ENCODE measurements around the gene TTLL5. TPM values are rescaled to one million over a fixed set of nuclear protein-coding genes. Genes with fewer than 3 reads are reported as not detected.

The TTLL5 gene
- total and polyA plus RNA-seq, 10 of the 15 experiments (the other 5 are each of a cell fraction or from before 2014, with no cell fraction given) = 3.2 to 25.9 (median 13.8) TPM

GRCh38 chr14:75714991-75715390, 53.9 kb downstream of the TTLL5 start (continued):
- TF ChIP-seq ZNF274 (IDR thresholded peaks at IDR 0.05; ENCODE audit: insufficient read depth, insufficient read length) (no peak), CREM (IDR thresholded peaks at IDR 0.05; ENCODE audit: low read depth) (no peak), E2F8 (IDR thresholded peaks at IDR 0.05; ENCODE audit: low read depth, partially characterized antibody) (no peak), KLF5 (IDR thresholded peaks at IDR 0.05; ENCODE audit: partially characterized antibody) (no peak), PRDM15 (CRISPR knock-in tag; IDR thresholded peaks at IDR 0.05) (no peak), FOXK2 (IDR thresholded peaks at IDR 0.05) (no peak), RB1 (IDR thresholded peaks at IDR 0.05; ENCODE audit: borderline replicate concordance) (no peak), RBBP5 (conservative IDR thresholded peaks at IDR 0.05) (no peak), SREBF1 (IDR thresholded peaks at IDR 0.05; ENCODE audit: low read length) (no peak)
